Measurements from ENCODE around the gene ACVR1. TPM values are rescaled to one million over a fixed set of nuclear protein-coding genes. Genes with fewer than 3 reads are reported as not detected.

ACVR1 gene
- total RNA-seq, 1 donor from 2014 or later = 29.9 TPM

DNA sequence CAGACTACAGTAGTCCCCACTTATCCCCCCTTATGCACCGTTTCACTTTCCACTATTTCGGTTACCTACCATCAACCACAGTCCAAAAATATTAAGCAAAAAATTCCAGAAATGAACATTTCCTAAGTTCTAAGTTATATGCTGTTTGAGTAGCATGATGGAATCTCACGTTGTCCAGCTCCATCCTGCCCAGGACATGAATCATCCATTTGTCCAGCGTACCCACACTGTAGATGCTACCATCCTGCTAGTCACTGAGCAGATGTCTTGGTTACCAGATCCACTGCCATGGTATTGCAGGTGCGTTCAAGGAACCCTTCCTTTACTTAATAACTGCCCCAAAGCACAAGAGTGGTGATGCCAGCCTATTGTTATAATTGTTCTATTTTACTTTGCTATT lies 87.9 kb downstream of the ACVR1 start:
- Mint-ChIP-seq H3K4me1 (ENCODE audit: unreplicated experiment) (peaks cover 54% of the 10 kb centered on the region), H3K27me3 (ENCODE audit: unreplicated experiment) (peaks cover 1% of the 10 kb centered on the region), H3K27ac (ENCODE audit: unreplicated experiment) (no peak overlapping the region), H3K9me3 (ENCODE audit: unreplicated experiment) (no peaks in the 10 kb centered on the region), H3K4me3 (ENCODE audit: unreplicated experiment) (no peak overlapping the region), H3K36me3 (ENCODE audit: low read depth, unreplicated experiment) (no peaks in the 10 kb centered on the region)
- DNase-seq (ENCODE audit: low spot score) = no peak
- TF ChIP-seq, protein P1, sequence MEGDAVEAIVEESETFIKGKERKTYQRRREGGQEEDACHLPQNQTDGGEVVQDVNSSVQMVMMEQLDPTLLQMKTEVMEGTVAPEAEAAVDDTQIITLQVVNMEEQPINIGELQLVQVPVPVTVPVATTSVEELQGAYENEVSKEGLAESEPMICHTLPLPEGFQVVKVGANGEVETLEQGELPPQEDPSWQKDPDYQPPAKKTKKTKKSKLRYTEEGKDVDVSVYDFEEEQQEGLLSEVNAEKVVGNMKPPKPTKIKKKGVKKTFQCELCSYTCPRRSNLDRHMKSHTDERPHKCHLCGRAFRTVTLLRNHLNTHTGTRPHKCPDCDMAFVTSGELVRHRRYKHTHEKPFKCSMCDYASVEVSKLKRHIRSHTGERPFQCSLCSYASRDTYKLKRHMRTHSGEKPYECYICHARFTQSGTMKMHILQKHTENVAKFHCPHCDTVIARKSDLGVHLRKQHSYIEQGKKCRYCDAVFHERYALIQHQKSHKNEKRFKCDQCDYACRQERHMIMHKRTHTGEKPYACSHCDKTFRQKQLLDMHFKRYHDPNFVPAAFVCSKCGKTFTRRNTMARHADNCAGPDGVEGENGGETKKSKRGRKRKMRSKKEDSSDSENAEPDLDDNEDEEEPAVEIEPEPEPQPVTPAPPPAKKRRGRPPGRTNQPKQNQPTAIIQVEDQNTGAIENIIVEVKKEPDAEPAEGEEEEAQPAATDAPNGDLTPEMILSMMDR (IDR thresholded peaks at IDR 0.05; ENCODE audit: unreplicated experiment) = no peak

DNA sequence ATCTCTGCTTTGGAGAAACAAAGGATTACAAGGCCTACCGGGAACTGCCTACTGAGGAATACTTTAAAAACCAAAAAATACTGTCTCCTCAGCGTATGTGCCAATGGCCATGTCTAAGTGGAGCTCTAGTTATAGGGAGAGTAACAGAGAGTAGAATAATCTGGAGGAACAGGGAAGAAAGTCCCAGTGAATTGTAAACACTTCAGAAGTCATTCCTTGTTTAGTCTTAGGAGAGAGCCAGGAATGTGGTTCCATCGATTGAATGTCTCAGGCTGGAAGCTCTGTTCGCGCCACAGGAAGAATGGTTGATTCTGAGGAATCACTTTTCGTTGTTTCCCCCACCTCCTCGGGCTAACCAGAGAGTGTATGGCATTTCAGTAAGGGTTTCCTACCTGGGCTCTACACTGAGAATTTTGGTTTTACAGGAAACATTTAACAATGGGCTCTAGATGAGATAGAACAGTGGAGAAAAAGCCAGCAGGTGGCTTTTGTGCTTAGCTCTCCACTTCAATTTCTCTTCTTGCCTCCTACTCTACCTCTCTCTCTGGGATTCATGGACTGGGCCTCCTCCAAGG lies 88.7 kb downstream of the ACVR1 start:
- no peaks in the 10 kb centered on the region for H3K36me3 Mint-ChIP-seq (ENCODE audit: low read depth, unreplicated experiment)
- H3K4me1 Mint-ChIP-seq (ENCODE audit: unreplicated experiment) = peaks cover 50% of the 10 kb centered on the region
- peaks cover 1% of the 10 kb centered on the region for H3K27me3 Mint-ChIP-seq (ENCODE audit: unreplicated experiment)
- DNase-seq (ENCODE audit: low spot score) = no peak
- H3K4me3 Mint-ChIP-seq (ENCODE audit: unreplicated experiment) = no peak overlapping the region
- TF ChIP-seq, protein P1 (IDR thresholded peaks at IDR 0.05; ENCODE audit: unreplicated experiment) = no peak
- no peaks in the 10 kb centered on the region for H3K9me3 Mint-ChIP-seq (ENCODE audit: unreplicated experiment)
- peak overlapping the region; percentile 32 for H3K27ac Mint-ChIP-seq (ENCODE audit: unreplicated experiment)

DNA sequence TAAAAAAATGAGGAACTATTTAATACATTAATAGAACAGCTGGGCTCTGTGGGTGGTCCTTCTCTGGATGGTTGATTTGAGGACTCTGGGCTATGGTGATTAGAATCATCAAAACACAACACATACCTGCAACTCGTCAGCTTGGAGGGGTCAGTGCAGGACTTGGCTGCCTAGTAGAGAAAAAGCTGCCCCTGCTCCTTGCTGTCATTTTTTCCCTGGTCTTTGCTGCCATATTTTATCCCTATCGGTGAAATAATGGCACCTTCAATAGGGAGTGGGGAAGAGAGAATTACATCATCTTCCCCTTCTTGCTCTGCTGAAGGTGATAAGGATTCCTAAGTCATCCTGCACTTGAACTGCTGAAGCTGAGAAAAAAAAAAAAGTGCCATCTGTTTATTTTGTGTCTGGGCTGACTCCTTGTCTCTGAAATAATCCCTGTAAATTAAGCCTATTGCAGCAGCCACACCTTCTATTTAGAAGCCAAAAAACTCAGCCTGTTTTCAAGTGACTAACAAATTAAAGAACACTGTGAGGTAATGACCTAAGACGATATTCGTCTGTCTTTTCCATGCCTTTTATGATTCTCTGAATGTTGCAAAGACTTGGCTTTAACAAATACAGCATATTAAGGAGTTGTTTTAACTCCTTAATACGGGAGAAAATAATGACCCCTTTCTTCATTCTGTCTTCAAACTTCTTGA lies 89.3 kb downstream of the ACVR1 start:
- Mint-ChIP-seq H3K27ac (ENCODE audit: unreplicated experiment) (peak overlapping the region; percentile 14), H3K9me3 (ENCODE audit: unreplicated experiment) (no peaks in the 10 kb centered on the region), H3K27me3 (ENCODE audit: unreplicated experiment) (peaks cover 1% of the 10 kb centered on the region), H3K4me1 (ENCODE audit: unreplicated experiment) (peaks cover 54% of the 10 kb centered on the region), H3K4me3 (ENCODE audit: unreplicated experiment) (no peak overlapping the region), H3K36me3 (ENCODE audit: low read depth, unreplicated experiment) (no peaks in the 10 kb centered on the region)
- TF ChIP-seq, protein P1 (IDR thresholded peaks at IDR 0.05; ENCODE audit: unreplicated experiment) = no peak
- DNase-seq (ENCODE audit: low spot score) = no peak

DNA sequence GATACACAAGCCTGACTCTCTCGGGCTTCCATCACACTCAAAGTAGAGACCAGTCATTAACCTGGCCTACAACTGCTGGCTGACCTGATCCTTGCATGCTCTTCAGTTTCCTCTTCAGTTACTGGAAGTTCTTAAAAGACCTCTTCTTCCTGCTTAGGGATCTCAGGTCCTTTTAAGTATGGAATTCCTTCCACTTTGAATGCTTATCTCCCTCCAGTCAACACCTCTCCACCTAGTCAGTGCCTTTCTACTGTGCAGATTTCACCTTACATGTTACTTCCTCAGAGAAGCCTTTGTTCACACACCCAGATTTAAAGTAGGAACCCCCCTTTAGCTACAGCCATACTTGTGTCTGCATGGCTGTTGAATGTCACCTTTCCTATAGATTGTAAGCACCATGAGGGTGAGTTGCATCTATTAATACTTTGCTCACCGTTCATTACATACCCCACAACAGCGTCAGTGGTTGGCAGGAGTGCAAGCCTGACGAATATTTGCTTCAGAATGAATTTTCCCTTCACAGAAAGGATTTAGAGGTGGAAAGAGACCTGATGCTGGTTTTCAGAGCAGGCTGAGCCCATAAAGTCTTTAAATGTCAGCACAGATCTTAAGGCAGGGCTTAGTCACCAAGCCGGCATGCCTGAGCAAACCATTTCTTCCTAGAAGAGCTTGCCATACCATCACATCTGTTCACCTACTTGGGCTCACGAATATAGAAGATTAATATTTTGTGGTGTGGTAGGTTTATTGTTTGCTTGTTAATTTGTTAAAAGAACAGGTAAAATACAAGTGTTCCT lies 90.1 kb downstream of the ACVR1 start:
- no peaks in the 10 kb centered on the region for H3K36me3 Mint-ChIP-seq (ENCODE audit: low read depth, unreplicated experiment)
- DNase-seq (ENCODE audit: low spot score) = no peak
- H3K4me3 Mint-ChIP-seq (ENCODE audit: unreplicated experiment) = no peak overlapping the region
- TF ChIP-seq, protein P1 (IDR thresholded peaks at IDR 0.05; ENCODE audit: unreplicated experiment) = no peak
- H3K9me3 Mint-ChIP-seq (ENCODE audit: unreplicated experiment) = no peaks in the 10 kb centered on the region
- H3K27ac Mint-ChIP-seq (ENCODE audit: unreplicated experiment) = no peak overlapping the region
- H3K4me1 Mint-ChIP-seq (ENCODE audit: unreplicated experiment) = peaks cover 54% of the 10 kb centered on the region
- peaks cover 1% of the 10 kb centered on the region for H3K27me3 Mint-ChIP-seq (ENCODE audit: unreplicated experiment)
